ENCODE results near the gene TPST1. TPM values are rescaled to one million over a fixed set of nuclear protein-coding genes. Genes with fewer than 3 reads are reported as not detected.
A peak's percentile ranks its signal among the peaks of the same experiment; 100 is the strongest.

The TPST1 gene
- total RNA-seq, 1 experiment from 2014 or later = 29.0 TPM

DNA sequence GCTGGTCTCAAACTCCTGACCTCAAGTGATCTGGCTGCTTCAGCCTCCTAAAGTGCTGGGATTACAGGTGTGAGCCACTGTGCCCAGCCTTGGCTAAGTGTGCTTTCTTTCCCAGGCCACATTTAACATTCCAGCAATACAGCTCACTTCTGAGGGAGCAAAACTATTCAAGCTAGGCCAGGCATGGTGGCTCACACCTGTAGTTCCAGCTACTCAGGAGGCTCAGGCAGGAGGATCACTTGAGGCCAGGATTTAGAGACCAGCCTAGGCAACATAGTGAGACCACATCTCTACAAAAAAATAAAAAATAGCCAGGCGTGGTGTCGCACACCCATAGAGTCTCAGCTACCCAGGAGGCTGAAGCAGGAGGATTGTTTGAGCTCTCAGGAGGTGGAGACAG is 23.3 kb upstream of the TPST1 start:
- DNase-seq (ENCODE audit: low read depth, low spot score) = no peak
- H3K27ac ChIP-seq (ENCODE audit: low read length) = no peak overlapping the region
- no peaks in the 10 kb centered on the region for H3K4me1 ChIP-seq (ENCODE audit: control insufficient read depth, insufficient read depth, low read length)
- CTCF ChIA-PET = interaction anchor here (0.7 kb wide), 1 partner anchor 115 kb away, joined by 12 read pairs; no protein-coding TSS in a partner anchor
- in situ Hi-C loops (cut with HindIII; ENCODE audit: low pct_unique_long_range_greater_than_20kb, low sequenced_read_pairs) (no loop called here), intact Hi-C loops (cut with micrococcal nuclease; ENCODE audit: unreplicated experiment) (no loop called here)
- TF ChIP-seq SIN3A (IDR thresholded peaks at IDR 0.05; ENCODE audit: borderline replicate concordance, insufficient read depth, low read depth, low read length) = no peak
- TF ChIP-seq, protein P1, sequence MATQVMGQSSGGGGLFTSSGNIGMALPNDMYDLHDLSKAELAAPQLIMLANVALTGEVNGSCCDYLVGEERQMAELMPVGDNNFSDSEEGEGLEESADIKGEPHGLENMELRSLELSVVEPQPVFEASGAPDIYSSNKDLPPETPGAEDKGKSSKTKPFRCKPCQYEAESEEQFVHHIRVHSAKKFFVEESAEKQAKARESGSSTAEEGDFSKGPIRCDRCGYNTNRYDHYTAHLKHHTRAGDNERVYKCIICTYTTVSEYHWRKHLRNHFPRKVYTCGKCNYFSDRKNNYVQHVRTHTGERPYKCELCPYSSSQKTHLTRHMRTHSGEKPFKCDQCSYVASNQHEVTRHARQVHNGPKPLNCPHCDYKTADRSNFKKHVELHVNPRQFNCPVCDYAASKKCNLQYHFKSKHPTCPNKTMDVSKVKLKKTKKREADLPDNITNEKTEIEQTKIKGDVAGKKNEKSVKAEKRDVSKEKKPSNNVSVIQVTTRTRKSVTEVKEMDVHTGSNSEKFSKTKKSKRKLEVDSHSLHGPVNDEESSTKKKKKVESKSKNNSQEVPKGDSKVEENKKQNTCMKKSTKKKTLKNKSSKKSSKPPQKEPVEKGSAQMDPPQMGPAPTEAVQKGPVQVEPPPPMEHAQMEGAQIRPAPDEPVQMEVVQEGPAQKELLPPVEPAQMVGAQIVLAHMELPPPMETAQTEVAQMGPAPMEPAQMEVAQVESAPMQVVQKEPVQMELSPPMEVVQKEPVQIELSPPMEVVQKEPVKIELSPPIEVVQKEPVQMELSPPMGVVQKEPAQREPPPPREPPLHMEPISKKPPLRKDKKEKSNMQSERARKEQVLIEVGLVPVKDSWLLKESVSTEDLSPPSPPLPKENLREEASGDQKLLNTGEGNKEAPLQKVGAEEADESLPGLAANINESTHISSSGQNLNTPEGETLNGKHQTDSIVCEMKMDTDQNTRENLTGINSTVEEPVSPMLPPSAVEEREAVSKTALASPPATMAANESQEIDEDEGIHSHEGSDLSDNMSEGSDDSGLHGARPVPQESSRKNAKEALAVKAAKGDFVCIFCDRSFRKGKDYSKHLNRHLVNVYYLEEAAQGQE (IDR thresholded peaks at IDR 0.05; ENCODE audit: insufficient read depth in 1 of 2, low read depth in 2 of 2, low read length in 1 of 2) = no peak
- TF ChIP-seq POLR2AphosphoS5 (IDR thresholded peaks at IDR 0.05; ENCODE audit: low read depth, low read length) = no peak
- TF ChIP-seq, protein P2, sequence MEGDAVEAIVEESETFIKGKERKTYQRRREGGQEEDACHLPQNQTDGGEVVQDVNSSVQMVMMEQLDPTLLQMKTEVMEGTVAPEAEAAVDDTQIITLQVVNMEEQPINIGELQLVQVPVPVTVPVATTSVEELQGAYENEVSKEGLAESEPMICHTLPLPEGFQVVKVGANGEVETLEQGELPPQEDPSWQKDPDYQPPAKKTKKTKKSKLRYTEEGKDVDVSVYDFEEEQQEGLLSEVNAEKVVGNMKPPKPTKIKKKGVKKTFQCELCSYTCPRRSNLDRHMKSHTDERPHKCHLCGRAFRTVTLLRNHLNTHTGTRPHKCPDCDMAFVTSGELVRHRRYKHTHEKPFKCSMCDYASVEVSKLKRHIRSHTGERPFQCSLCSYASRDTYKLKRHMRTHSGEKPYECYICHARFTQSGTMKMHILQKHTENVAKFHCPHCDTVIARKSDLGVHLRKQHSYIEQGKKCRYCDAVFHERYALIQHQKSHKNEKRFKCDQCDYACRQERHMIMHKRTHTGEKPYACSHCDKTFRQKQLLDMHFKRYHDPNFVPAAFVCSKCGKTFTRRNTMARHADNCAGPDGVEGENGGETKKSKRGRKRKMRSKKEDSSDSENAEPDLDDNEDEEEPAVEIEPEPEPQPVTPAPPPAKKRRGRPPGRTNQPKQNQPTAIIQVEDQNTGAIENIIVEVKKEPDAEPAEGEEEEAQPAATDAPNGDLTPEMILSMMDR (IDR thresholded peaks at IDR 0.05) = no peak
- no peak for TF ChIP-seq TCF7L2 (IDR thresholded peaks at IDR 0.05; ENCODE audit: low read depth, low read length)
- ATAC-seq = 0 out of 2 replicates have a peak, but pooled peaks have one; percentile 37
- H3K4me3 ChIP-seq (ENCODE audit: low read depth in 2 of 2, low read length in 2 of 2) = no peak overlapping the region
- H3K9me3 ChIP-seq (ENCODE audit: control insufficient read depth, insufficient read depth, low read depth, low read length) = no peaks in the 10 kb centered on the region
- no peaks in the 10 kb centered on the region for H3K36me3 ChIP-seq (ENCODE audit: control insufficient read depth, insufficient read depth, low read length)
- H3K27me3 ChIP-seq (ENCODE audit: control insufficient read depth, insufficient read depth, low read length) = no peaks in the 10 kb centered on the region
- no TSS peak for BruUV-seq (replicated peaks)
- POLR2A ChIA-PET = interaction anchor here (0.7 kb wide), 1 partner anchor 20 kb away, joined by 5 read pairs; no protein-coding TSS in a partner anchor

DNA sequence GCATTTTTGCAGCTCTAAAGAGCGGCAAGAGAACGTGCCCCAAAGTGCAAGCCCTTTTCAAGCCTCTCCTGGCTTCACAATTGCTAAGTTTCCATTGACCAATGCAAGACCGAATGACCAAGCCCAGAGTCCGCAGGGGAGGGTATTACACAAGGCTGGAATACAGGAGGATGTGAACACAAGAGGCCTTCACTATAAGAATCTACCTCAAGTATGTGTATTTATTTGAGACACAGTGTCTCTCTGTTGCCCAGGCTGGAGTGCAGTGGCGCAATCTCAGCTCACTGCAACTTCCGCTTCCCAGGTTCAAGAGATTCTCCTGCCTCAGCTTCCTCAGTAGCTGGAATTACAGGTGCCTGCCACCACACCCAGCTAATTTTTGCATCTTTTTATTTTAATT is 22.2 kb upstream of the TPST1 start:
- POLR2A ChIA-PET = no interaction called here

More for the DNA sequence above, 22.2 kb upstream of the TPST1 start:
- Histone ChIP-seq H3K27me3 (ENCODE audit: control insufficient read depth, insufficient read depth, low read length) (no peaks in the 10 kb centered on the region), H3K4me1 (ENCODE audit: control insufficient read depth, insufficient read depth, low read length) (no peaks in the 10 kb centered on the region), H3K4me3 (ENCODE audit: low read depth in 2 of 2, low read length in 2 of 2) (no peak overlapping the region), H3K27ac (ENCODE audit: low read length) (no peak overlapping the region), H3K9me3 (ENCODE audit: control insufficient read depth, insufficient read depth, low read depth, low read length) (no peaks in the 10 kb centered on the region), H3K36me3 (ENCODE audit: control insufficient read depth, insufficient read depth, low read length) (no peaks in the 10 kb centered on the region)
- no peak for DNase-seq (ENCODE audit: low read depth, low spot score)
- CTCF ChIA-PET = no interaction called here
- intact Hi-C loops (cut with micrococcal nuclease; ENCODE audit: unreplicated experiment) (no loop called here), in situ Hi-C loops (cut with HindIII; ENCODE audit: low pct_unique_long_range_greater_than_20kb, low sequenced_read_pairs) (no loop called here)
- no TSS peak for BruUV-seq (replicated peaks)
- TF ChIP-seq SIN3A (IDR thresholded peaks at IDR 0.05; ENCODE audit: borderline replicate concordance, insufficient read depth, low read depth, low read length) (no peak), POLR2AphosphoS5 (IDR thresholded peaks at IDR 0.05; ENCODE audit: low read depth, low read length) (no peak), TCF7L2 (IDR thresholded peaks at IDR 0.05; ENCODE audit: low read depth, low read length) (no peak)
- TF ChIP-seq, protein P1 (IDR thresholded peaks at IDR 0.05; ENCODE audit: insufficient read depth in 1 of 2, low read depth in 2 of 2, low read length in 1 of 2) = no peak
- TF ChIP-seq, protein P2 (IDR thresholded peaks at IDR 0.05) = no peak
- no peak for ATAC-seq
